ENCODE results near the gene CACHD1. TPM values are rescaled to one million over a fixed set of nuclear protein-coding genes. Genes with fewer than 3 reads are reported as not detected.

The CACHD1 gene
- total RNA-seq, 1 donor from 2014 or later = 0.14 TPM

DNA sequence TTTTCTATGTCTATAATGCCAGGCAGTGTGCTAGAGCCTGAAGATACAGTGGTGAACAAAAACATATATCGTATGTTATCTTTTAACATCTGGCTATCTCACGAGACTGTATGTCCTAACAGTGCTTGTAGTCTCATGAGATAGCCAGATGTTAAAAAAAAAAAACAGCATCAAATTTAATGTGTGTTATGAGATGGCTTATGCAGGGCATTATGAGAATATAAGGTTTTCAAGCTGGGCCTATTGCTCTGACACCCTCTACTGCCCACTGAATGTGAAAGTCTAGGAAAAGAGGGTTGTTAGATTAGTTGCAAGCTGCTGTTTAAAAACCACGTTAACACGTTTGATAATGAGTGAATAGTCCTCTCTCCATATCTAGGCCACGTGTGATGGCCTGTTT lies 109.8 kb downstream of the CACHD1 start:
- intact Hi-C loops (cut with micrococcal nuclease) = no loop called here
- Mint-ChIP-seq H3K4me3 (ENCODE audit: low read depth) (no peak overlapping the region), H3K27ac (no peak overlapping the region), H3K27me3 (ENCODE audit: low read depth) (no peaks in the 10 kb centered on the region), H3K9me3 (no peaks in the 10 kb centered on the region), H3K4me1 (ENCODE audit: low read depth) (no peaks in the 10 kb centered on the region), H3K36me3 (ENCODE audit: low read depth) (no peaks in the 10 kb centered on the region)
- DNase-seq (ENCODE audit: low spot score) = no peak

DNA sequence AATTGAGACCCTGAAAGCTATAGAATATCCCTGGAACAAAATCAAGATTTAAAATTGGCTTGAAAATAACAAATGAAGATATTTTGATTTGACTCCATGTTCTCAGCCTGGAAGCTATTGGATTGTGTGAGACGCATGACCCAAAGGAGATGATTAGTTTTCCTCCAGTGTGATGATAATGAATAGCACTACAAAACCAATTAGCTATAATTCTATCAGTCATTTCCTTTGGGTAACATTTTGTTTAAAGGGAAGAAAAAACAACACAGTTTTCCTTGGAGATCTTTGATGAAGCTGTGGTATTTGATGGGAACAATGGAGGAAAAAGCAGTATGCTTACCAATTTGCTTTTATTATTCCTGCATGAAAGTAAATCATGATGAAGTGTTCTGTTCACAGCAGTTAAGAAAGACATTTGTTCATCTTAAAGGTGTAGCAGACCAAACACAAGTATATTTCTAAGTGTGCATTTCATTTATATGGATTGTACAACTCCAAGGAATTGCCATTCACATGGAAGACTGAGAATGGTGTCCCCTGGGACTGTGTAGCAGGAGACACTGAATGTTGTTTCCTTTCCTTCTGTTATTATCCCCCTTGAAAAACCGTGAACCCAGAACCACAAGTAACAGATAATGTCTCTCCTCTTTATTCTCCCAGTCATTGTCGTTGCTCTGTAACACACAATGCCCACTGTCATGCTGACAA lies 111.4 kb downstream of the CACHD1 start:
- Mint-ChIP-seq H3K9me3 (no peaks in the 10 kb centered on the region), H3K36me3 (ENCODE audit: low read depth) (no peaks in the 10 kb centered on the region), H3K4me3 (ENCODE audit: low read depth) (no peak overlapping the region), H3K27me3 (ENCODE audit: low read depth) (no peaks in the 10 kb centered on the region), H3K4me1 (ENCODE audit: low read depth) (no peaks in the 10 kb centered on the region), H3K27ac (no peak overlapping the region)
- intact Hi-C loops (cut with micrococcal nuclease) = no loop called here
- DNase-seq (ENCODE audit: low spot score) = no peak

DNA sequence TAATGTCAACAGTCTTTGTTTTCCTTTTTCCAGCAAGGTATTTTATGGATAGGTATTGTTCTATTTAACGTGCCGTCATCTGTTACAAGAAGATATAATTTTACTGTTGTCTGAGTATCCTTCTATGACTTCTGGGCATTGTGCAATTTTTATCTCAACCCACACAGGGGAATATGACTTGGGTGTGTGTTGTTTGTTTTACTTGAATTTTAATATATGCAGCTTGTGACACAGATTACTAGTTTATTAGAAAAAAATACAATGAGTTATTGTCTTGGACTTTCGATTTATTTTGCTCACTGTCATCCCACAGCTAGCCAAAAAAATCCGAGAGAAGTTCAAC lies 111.9 kb downstream of the CACHD1 start:
- H3K4me1 Mint-ChIP-seq (ENCODE audit: low read depth) = no peaks in the 10 kb centered on the region
- no peak for DNase-seq (ENCODE audit: low spot score)
- H3K27ac Mint-ChIP-seq = no peak overlapping the region
- no peaks in the 10 kb centered on the region for H3K9me3 Mint-ChIP-seq
- no peaks in the 10 kb centered on the region for H3K36me3 Mint-ChIP-seq (ENCODE audit: low read depth)
- intact Hi-C loops (cut with micrococcal nuclease) = no loop called here
- no peak overlapping the region for H3K4me3 Mint-ChIP-seq (ENCODE audit: low read depth)
- H3K27me3 Mint-ChIP-seq (ENCODE audit: low read depth) = no peaks in the 10 kb centered on the region

DNA sequence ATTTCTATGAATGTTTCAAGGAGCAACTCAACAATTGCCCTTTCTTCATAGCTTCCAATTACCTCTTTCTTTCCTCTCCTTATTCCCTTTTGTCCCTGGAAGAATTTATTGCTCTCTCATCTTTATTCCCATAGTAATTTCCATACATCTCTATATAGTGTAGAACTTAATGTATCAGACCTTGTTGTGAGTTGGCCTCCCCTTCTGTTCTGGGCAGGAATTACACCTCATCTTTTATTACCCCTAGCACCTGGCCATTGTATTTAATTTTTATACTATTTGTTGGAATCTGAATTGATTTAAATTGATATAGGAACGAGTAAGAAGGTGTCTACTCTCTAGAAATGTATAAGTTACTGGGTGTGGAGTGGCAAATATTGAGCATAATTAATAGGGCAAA lies 114.5 kb downstream of the CACHD1 start:
- H3K27ac Mint-ChIP-seq = no peak overlapping the region
- H3K36me3 Mint-ChIP-seq (ENCODE audit: low read depth) = no peaks in the 10 kb centered on the region
- no peaks in the 10 kb centered on the region for H3K4me1 Mint-ChIP-seq (ENCODE audit: low read depth)
- intact Hi-C loops (cut with micrococcal nuclease) = no loop called here
- H3K27me3 Mint-ChIP-seq (ENCODE audit: low read depth) = no peaks in the 10 kb centered on the region
- H3K4me3 Mint-ChIP-seq (ENCODE audit: low read depth) = no peak overlapping the region
- H3K9me3 Mint-ChIP-seq = no peaks in the 10 kb centered on the region
- DNase-seq (ENCODE audit: low spot score) = no peak

DNA sequence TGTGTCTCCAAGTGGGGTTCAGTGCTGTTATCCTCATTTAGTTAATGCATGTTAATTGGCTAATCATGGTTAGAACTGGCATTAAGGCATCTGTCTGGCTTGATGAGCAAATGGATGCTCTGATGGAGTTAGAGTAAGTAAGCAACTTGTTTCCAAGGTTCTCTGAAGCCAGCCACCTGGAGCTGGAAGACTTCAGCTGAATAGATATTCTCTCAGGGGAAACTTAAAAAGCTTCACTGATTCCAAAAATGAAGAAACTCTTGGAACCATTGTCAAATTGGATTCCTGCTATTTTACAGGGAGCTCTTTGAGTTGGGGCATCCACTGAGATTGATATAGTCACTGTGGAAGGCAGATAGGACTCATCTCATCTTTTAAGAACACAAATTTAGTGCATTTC lies 118.9 kb downstream of the CACHD1 start:
- DNase-seq (ENCODE audit: low spot score) = no peak
- H3K4me3 Mint-ChIP-seq (ENCODE audit: low read depth) = no peak overlapping the region
- no peaks in the 10 kb centered on the region for H3K27me3 Mint-ChIP-seq (ENCODE audit: low read depth)
- no peaks in the 10 kb centered on the region for H3K9me3 Mint-ChIP-seq
- intact Hi-C loops (cut with micrococcal nuclease) = no loop called here
- no peaks in the 10 kb centered on the region for H3K4me1 Mint-ChIP-seq (ENCODE audit: low read depth)
- H3K36me3 Mint-ChIP-seq (ENCODE audit: low read depth) = no peaks in the 10 kb centered on the region
- H3K27ac Mint-ChIP-seq = no peak overlapping the region

DNA sequence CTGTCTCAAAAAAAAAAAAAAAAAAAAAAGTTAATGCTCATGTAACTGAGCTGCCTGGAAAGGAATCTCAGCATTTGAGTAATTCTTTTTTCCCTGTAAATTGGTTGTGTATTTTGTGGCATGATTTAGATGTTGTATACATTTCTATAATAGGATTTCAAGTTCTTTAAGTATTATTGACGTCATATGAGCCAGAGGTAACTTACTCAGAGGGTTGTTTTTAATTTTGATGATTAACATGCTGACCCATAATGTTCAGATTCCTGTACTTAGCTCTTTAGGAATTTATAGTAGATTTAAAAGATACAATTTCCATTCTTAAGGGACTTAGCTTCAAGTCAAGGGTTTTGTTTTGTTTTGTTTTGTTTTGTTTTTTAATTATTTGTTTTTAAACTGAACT lies 120.4 kb downstream of the CACHD1 start:
- no peak for DNase-seq (ENCODE audit: low spot score)
- intact Hi-C loops (cut with micrococcal nuclease) = no loop called here
- Mint-ChIP-seq H3K27ac (no peak overlapping the region), H3K9me3 (no peaks in the 10 kb centered on the region), H3K4me1 (ENCODE audit: low read depth) (no peaks in the 10 kb centered on the region), H3K4me3 (ENCODE audit: low read depth) (no peak overlapping the region), H3K27me3 (ENCODE audit: low read depth) (no peaks in the 10 kb centered on the region), H3K36me3 (ENCODE audit: low read depth) (no peaks in the 10 kb centered on the region)

DNA sequence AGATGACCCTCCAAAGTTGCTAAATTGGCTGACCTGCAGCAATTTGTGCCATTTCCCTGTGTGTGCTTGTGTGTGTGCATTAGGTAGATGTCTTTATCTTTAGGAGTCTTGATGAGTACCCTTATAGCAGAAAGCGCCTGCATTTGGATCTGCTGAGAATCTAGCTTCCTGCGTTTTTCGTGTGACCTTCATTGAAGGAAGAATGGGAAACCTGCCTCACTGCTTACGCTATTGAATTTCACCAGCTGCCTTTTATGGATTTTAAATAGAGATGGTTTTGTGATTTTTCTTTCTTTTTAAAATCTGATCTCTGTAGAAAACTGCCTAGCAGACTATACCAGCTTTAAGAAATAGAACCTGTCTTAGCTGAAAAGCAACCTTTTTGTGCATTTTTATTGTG lies 124.5 kb downstream of the CACHD1 start:
- no peaks in the 10 kb centered on the region for H3K4me1 Mint-ChIP-seq (ENCODE audit: low read depth)
- DNase-seq (ENCODE audit: low spot score) = no peak
- H3K36me3 Mint-ChIP-seq (ENCODE audit: low read depth) = no peaks in the 10 kb centered on the region
- H3K9me3 Mint-ChIP-seq = no peaks in the 10 kb centered on the region
- H3K27me3 Mint-ChIP-seq (ENCODE audit: low read depth) = no peaks in the 10 kb centered on the region
- intact Hi-C loops (cut with micrococcal nuclease) = no loop called here
- H3K4me3 Mint-ChIP-seq (ENCODE audit: low read depth) = no peak overlapping the region
- no peak overlapping the region for H3K27ac Mint-ChIP-seq

DNA sequence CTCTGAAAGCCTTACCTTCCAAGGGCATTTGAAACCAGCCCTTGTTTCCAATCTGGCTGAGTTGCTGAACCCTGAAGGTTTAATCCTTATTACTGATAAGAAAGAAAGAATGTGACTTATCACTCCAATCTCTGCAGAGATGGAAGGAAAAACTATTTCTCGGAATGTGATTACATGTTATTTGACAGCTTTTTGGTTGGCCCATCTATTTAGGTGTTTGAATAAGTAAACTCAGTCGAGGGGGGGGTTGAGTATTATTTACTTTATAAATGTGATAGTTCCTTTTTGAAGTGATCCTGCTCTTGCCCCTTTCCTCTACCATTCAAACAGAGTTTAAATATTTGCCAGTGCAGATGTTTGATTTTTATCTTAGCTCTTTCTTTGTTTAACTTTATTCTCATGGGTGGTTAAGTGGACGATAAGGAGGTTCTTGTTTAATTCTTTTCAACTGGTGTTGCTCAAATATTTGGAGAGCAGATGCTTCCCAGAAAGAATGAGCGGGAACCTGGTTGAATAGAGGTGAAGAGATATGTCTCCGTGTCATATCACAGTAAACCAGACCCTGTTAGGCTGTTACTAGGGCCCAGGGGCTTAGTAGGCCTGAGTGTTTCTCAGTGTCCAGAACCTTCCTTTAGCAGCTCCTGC lies 126.1 kb downstream of the CACHD1 start:
- no peak for DNase-seq (ENCODE audit: low spot score)
- intact Hi-C loops (cut with micrococcal nuclease) = no loop called here
- no peaks in the 10 kb centered on the region for H3K36me3 Mint-ChIP-seq (ENCODE audit: low read depth)

DNA sequence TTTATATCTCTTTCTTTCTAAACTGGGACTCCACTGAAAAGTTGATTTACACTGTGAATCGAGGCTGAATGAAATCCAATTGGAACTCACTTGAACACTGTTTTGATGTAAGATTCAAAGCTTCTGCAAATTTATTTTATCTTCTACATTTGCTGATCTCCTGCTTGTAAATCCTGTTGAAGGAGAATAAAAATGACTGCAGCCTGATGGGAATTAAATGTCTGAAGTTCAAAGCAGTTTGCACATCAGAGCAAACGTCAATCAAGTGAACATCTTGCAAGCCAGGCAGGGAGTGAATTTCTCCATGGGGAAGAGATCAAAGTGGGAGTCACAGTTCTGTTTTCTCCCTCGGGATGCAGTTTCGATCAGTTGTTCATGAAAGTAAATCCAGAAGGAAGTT lies 127.2 kb downstream of the CACHD1 start:
- Mint-ChIP-seq H3K27me3 (ENCODE audit: low read depth) (no peaks in the 10 kb centered on the region), H3K4me3 (ENCODE audit: low read depth) (no peak overlapping the region), H3K27ac (no peak overlapping the region), H3K36me3 (ENCODE audit: low read depth) (no peaks in the 10 kb centered on the region), H3K4me1 (ENCODE audit: low read depth) (no peaks in the 10 kb centered on the region), H3K9me3 (no peaks in the 10 kb centered on the region)
- no peak for DNase-seq (ENCODE audit: low spot score)
- intact Hi-C loops (cut with micrococcal nuclease) = no loop called here

More for the DNA sequence above, 126.1 kb downstream of the CACHD1 start:
- Mint-ChIP-seq H3K4me3 (ENCODE audit: low read depth) (no peak overlapping the region), H3K4me1 (ENCODE audit: low read depth) (no peaks in the 10 kb centered on the region), H3K27me3 (ENCODE audit: low read depth) (no peaks in the 10 kb centered on the region), H3K27ac (no peak overlapping the region), H3K9me3 (no peaks in the 10 kb centered on the region)

DNA sequence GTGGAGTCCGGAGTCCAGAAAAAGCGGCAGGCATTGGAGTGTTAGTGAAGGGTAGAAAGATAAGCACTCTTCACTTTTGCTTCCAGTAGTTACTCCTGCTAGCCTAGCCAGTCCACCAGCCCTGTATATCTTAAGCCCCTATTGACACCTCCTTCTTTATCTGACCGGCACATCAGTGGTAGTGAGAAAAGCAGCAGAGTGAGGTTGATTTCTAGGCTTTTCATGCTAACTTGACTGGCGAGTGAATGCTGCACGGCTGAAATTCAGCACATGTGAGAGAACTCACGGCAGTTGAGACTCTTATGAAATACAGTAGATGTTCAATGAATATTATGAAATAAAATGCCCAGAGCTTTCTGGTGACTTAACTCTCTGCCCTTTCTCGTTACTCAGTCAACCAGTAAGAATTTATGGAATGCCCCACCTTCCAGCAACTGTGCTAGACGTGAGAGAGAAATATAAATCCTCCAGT lies 128.2 kb downstream of the CACHD1 start:
- Mint-ChIP-seq H3K27ac (no peak overlapping the region), H3K4me3 (ENCODE audit: low read depth) (no peak overlapping the region), H3K27me3 (ENCODE audit: low read depth) (no peaks in the 10 kb centered on the region), H3K36me3 (ENCODE audit: low read depth) (no peaks in the 10 kb centered on the region), H3K4me1 (ENCODE audit: low read depth) (no peaks in the 10 kb centered on the region), H3K9me3 (no peaks in the 10 kb centered on the region)
- DNase-seq (ENCODE audit: low spot score) = no peak
- intact Hi-C loops (cut with micrococcal nuclease) = no loop called here

DNA sequence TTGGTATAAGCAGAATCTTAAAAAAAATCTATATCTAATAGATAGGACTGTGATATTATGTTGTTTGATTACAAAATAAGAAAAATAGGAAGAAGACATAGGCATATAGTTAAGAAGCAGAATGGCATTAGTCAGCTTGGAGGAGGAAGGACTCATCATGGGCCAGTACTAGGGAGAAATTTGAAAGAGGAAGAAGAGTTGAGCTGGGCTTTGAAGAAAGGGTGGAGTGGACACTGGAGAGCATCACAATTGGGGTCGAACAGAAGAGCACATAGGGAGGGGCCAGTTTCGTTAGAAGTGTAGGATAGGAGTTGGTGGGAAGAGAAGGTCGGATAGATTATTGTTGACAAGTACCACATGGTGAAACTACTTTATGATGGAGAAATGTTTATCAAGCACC lies 129.3 kb downstream of the CACHD1 start:
- no peak for DNase-seq (ENCODE audit: low spot score)
- Mint-ChIP-seq H3K27me3 (ENCODE audit: low read depth) (no peaks in the 10 kb centered on the region), H3K4me3 (ENCODE audit: low read depth) (no peak overlapping the region), H3K9me3 (no peaks in the 10 kb centered on the region), H3K27ac (no peak overlapping the region), H3K36me3 (ENCODE audit: low read depth) (no peaks in the 10 kb centered on the region), H3K4me1 (ENCODE audit: low read depth) (no peaks in the 10 kb centered on the region)
- intact Hi-C loops (cut with micrococcal nuclease) = no loop called here

DNA sequence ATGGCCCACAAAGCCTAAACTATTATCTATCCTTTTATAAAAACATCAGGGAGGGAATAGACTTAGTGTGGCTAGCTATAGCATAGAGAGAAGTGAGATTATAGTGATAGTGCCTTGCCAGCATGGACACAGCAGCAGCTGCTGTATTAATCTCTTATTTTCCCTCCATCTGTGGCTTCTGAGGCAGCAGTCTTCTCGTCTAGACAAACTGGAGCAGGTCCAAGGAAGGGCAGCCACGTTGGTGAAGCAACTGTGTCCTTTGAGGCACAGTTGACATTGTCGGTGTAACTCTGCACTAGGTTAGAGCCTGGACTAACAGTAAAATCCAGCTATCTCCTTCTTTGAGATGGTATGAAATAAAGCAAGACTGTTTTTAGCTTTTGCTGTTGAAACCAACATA lies 131.3 kb downstream of the CACHD1 start:
- no peaks in the 10 kb centered on the region for H3K9me3 Mint-ChIP-seq
- H3K4me3 Mint-ChIP-seq (ENCODE audit: low read depth) = no peak overlapping the region
- intact Hi-C loops (cut with micrococcal nuclease) = no loop called here

DNA sequence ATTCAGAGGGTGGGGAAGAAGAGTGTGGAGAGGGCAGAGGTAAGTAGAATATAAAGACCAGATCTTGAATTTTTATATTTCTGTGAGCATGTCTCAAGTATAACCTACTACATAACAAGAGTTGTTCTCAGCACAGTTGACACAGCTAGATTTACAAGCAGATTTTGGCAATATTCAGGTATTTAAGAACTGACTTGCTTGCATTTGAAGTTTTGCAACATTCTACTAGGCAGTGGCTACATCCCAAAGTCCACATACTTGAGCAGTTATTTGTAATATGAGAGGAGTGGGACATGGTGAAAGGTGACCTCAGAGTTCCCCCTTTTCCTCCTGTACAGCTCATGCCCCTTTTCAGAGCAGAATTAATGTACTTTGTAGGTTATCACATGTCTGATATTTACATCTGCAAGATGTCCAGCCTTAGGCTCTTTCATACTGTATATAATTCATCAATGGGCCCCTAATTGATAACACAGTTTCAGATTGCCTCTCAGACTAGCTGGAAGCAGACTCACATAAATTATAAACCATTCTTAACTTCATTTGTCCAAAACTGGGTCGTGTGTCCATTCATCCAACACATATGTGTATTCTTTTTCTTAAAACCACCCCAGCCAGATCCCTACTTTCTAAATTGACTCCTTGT lies 138.2 kb downstream of the CACHD1 start:
- Mint-ChIP-seq H3K27me3 (ENCODE audit: low read depth) (no peaks in the 10 kb centered on the region), H3K9me3 (peaks cover 6% of the 10 kb centered on the region), H3K4me3 (ENCODE audit: low read depth) (no peak overlapping the region), H3K27ac (no peak overlapping the region), H3K36me3 (ENCODE audit: low read depth) (no peaks in the 10 kb centered on the region), H3K4me1 (ENCODE audit: low read depth) (no peaks in the 10 kb centered on the region)
- DNase-seq (ENCODE audit: low spot score) = no peak
- intact Hi-C loops (cut with micrococcal nuclease) = no loop called here

More for the DNA sequence above, 131.3 kb downstream of the CACHD1 start:
- Mint-ChIP-seq H3K27ac (no peak overlapping the region), H3K4me1 (ENCODE audit: low read depth) (no peaks in the 10 kb centered on the region), H3K36me3 (ENCODE audit: low read depth) (no peaks in the 10 kb centered on the region), H3K27me3 (ENCODE audit: low read depth) (no peaks in the 10 kb centered on the region)
- no peak for DNase-seq (ENCODE audit: low spot score)
